NK-92 (cell line): Measurements from ENCODE around the gene BRINP2.

Experiments
- DNase-seq: peaks from one replicate; lab custom pipeline; 2025; ENCODE audit not compliant: unreplicated experiment; lab: John Stamatoyannopoulos, UW

The BRINP2 gene

DNA sequence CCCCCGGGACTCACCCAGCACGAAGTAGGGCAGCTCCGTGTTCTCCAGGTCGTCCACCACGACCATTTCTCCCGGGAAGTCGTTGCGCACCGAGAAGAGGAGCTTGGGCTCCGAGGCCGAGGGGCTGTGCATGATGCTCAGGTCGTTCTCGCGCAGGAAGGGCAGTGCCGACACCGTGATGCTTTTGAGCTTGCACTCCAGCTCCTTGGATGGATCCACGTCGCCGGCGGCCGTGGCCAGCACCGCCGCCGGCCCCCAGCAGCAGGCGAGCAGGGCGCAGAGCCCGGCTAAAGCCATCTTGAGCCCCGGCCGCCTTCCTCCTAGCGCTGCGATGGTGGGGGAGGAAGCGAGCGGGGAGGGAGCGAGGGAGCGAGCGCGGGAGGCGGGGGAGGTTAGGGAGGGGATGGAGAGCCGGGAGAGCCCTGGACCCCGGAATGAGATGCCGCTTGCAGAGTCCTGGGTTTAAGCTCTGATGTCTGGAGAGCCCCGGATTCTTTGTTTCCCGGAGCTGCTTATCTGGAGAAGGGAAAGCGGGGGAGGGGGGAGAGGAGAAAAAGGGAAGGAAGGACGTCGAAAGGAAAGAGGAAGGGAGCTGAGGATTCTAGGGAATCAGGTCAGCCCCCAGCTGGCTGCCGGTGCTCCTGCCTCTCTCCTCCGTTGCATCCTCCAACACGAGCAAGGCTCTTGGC lies 6.2 kb upstream of the BRINP2 start, which contains the start of gene ASTN1:
ASTN1 (minus strand) TSS at position 333 of the 689 bp plus-strand sequence; CDS start at position 297, 36 bp downstream.
- no peak for DNase-seq

DNA sequence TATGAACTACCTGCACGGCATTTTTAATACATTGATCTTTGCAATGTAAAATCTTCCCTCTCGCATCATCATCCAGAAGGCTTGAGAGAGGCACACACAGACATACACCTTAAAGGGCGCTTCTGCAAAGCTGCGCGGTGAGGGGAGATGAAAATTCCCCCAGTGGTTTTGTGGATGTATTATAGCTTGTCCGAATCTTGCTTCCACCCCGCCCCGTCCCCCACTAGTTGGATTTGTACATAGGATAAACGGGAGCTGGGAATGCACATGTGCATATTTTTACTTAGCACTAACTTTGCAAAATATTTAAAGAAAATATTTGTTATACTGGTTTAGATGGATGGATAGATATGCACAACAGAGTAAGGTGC lies 5.7 kb upstream of the BRINP2 start:
- no peak for DNase-seq

DNA sequence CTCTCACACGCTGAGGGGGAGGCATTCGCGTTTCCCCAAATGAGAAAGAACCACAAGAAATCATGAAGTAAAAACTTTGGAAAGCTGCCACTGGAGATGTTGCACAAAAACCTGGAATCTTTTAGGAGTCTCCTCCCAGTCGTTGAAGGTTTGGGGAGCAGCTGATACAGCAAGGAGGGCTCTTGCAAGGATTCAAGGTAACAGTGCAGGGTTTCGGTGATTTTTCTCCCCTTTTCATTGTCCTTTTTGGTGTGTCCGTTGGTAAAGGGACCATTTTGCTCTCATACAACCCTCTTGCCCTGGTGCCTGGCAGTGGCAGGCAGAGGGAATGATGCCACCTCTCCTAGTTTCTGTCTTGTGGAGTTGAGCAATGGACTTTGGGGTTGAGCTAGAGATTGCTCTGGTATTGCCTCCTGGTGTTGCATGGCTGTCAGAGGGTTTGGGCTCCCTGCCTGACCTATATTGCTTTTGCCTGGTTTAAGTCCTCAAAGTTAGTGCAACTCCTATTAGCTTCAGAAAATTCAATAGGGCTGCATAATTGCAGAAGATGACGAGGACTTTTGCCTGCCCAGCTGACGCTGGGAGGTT lies 872 bp downstream of the BRINP2 start:
- no peak for DNase-seq

DNA sequence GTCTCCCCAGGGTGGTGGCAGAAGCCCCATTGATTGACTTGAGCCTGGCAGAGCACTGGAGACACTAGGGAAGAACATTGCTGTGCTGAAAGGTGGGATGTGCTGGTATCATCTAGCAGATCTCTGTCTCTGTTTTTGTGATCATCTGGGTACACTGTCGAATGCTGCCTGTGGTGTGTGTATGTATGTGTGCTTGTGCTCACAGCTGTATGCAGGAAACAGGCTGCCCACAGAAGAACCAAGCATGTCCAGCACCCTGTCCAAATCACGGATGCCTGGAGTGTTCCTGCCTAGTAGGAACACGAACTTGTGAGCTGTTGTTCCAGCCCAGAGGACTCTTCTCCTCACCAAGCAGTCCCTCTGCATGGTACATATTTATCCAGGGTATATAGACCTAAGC lies 1.5 kb downstream of the BRINP2 start:
- no peak for DNase-seq

DNA sequence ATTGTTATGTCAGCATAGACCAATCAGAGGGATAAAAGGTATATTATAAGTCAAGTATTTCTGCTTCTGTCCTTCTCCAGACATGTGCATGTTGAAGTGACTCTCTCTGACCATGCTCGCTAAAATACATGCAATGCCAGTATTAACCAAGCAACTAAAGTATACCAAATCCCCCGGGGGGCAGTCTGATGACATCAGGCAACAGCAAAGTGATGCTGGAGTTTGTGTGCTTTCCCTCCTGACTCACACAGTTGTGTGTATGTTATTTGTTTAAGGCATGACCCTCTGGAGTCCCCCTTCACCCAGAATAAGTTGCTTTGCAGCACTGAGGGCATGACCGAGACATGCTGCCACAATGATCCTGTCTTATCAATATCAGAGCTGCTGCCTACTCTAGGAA lies 2.1 kb downstream of the BRINP2 start:
- no peak for DNase-seq

DNA sequence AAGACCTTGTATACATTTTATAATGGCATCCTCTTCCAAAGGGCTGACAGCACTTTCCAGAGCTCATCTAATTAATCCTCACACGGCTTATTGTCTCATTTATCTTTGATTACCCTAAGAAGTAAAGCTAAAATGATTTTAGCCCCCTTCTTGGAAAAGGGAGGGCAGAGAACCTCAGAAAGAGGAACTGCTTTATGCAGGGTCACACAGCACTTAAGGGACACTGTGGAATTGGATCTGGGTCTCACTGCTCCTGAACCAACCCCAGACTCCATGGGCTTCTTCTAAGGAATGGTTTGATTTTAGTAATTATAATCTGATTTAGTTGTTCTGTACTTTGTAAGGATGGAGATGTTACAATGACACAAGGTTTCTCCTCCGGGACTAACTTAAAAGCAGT lies 3.2 kb downstream of the BRINP2 start:
- DNase-seq: no peak

DNA sequence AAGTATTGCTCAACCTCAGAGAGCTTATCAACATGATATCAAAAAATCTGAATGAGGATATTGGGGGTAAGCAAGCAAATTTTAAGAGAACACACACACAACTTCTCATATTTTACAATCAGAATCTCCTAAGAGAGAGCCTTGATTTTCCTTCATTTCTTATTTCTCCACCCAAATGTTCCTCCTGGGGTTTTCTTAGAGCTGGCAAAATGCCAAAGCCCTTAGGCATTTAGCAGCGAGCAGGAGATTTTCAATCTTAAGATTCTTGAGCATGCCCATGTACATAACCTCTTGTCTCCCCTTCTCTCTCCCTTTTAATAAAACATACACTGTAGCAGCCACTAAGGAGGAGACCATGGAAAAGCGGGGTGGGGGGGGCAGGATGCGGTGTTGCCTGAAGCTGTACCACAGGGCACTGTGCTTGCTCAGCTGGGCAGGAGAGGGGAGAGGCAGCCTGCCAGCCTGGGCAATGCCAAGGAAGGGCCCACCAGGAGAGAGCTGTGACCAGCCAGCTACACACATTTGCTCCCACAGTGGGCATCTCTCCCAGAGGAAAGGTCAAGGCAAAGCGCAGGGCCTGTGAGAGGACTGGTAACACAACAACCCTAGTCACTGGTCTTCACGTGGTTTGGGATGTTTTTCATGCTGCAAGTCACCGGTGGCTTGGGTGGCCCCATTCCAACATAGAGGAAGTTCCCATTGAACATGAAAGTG lies 4.3 kb downstream of the BRINP2 start:
- DNase-seq: no peak

DNA sequence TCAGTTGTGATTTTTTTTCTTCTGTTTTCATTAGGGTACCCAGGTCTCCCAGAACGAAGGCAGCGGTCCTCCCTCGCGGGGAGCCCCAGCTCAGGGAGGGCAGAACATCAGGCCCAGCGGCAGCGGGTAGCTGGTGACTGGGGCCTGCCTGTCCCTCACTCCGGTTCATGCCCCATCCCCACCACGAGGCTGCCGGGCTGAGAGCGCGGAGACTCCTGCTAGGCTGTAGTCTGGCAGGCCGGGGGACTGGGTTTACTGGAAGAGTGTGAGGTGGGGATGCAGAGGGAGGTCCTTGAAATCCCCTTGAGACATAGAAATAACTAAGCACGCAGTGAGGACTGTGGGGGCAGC lies 10.5 kb downstream of the BRINP2 start:
- no peak for DNase-seq

DNA sequence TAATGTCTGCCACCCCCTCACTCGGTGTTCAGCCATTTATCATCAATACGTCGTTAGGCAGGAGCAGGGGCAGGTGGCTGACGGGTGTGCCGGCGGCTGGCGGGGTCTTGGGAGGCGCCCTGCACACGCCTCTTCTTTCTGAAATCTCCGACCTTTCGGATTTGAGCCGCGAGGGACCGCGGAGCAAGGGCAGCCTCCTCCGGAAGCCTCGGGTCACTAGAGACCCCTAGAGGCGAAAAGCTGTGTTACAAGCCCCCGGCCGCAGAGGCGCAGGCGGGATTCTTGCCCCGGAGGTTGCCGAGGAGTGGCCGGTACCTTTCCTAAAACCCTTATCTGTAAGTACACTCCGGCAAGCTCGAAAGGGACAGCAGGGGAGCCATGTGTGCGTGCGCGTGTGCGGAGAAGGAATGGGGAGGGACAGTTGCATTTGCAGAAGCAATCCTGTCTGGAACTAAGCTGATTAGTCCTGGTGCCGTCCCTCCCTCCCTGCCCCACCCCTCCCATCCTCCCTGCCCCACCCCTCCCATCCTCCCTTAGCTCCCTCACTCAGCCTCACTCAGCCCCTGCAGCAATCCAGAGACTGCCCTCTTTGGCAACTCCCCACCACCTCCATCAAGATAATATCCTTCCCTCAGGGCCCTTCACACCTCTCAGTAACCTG lies 11.0 kb downstream of the BRINP2 start:
- DNase-seq: no peak

DNA sequence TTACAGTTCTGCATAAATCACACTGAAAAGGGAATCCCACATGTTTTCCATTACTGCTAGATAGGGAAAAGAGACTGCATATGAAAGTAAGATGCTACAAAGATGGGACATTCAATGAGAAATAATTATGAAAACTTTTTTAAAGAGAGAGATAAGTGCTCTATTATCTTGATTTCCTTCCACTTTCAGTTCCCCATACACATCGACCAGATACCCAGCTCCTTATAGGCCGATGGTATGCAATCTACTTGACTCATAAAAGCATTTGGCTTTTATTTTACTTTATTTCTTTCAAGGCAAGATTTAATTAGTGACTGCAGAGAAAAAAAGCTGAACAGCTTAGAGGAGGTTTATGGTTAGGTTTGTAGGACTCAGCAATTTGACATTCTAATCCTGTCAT lies 13.1 kb downstream of the BRINP2 start:
- no peak for DNase-seq

DNA sequence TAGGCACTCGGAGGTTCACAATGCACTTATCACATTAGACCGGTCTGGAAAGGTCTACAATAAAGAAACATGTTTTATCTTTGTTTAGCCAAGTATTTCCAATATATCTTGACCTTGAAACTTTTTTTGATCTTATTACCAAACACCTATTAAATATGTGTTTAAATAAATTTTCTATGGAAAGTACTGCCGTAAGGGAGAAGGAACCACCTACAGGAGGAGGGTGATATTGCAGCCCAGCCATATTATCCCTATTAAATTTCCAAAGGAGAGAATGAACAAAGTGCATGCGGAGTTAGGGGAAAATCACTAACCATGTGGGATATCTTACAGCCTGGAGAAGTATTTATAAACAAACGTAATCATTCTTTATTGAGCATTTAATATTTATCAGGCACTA lies 14.5 kb downstream of the BRINP2 start:
- no peak for DNase-seq

DNA sequence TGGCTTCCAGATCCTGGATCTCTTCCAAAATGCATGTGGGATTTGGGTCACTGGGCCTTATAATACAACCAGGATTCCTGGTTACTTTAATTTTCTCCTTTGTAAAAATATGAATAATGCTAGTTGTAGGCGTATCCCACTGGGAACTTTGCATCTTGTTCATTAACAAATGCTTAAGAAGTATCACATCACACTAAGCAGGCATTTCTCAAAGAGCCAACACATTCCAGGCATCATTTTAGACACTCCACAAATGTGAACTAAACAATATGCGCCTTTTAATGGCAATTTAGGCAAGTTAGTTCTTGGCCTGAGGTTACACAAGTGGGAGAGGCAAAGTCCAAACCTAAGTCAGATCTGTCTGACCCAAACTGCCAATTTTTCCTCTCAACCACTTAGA lies 15.9 kb downstream of the BRINP2 start:
- no peak for DNase-seq

DNA sequence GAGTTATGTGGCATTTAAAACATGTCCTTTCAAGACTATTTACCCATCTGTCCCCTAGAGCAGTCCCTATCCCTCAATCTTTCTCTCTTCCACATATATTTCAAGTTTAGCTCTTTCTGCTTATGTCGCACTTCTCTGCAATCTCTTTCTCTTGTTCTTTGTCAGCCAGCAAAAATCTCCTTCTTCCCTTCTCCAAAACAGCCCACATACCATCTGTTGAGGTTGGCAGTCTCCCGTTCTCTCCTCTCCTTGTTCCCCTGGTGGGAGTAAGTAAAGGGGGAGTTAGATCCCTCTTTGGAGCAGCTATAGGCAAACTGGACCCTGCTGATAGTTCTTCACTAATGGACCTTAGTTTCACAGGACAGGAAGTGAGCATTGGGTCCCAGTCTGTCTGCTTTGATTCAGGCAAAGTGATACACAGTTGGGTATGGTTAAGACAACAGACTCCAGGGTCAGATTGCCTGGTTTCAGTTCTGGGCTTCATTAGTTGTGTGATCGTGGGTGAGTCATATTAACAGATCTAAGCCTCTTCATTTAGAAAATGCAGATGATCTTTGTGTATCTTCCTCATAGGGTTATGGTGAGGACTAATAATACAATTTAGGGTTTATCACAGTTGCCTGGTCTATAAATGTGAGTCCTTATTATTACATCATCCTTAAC lies 19.7 kb downstream of the BRINP2 start:
- DNase-seq: no peak

DNA sequence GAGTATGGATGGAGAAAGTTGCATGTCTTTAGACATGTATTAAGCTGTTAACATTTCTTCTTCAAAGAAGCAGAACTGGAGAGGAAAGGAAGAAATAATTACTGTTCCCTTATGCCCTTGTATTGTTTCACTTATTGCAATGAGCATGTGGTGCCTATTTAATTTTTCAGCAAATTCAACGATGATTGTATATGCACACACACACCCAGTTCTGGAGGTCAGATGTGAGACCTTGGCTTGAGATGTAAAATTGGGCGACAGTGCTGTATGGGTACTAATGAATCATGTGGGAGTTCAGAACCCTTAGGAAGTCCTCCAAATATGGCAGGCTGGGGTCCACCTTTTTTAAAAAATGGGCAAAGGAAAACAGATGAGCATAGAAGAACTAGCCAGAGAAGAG lies 27.5 kb downstream of the BRINP2 start:
- no peak for DNase-seq

DNA sequence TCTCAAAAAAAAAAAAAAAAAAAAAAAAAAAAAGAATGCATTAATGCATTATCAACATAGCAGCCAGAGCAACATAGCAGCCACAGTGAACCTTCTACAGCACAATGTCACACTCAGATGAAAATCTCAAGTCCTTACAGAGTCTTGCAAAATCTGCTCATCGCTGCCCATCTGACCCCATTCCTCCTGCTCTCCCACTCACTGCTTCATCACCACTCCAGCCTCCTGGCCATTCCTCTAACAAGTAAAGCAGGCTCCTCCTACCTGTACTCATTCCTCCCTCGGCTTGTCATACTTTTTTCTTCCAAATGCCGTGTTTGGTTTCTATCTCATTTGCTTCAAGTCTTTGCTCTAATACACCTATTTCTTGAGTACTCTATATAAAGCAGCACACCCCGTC lies 29.5 kb downstream of the BRINP2 start:
- no peak for DNase-seq

DNA sequence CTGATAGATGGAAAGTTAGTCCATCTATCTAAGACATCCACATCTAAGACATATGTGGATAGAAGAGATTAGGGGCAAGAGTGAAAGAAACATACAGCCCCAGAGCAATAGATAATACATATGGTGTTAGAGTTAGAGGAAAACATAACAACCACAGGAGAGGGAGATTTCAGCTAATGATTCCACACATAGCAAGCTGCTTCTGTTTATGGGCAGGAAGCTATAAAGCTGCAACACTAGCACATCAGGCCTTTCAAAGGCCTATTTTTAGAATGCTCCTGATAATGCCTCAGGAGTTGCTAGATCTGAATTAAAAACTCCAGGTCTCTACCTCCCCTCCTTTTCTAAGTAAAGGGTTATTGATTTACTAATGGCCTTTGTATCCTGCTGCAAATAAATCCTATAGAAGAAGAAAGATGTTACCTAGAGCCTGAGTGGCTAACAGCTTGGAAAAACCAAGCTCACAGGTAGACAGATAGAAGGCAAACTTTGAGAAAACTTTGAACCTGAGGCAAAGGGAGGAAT lies 36.1 kb downstream of the BRINP2 start:
- no peak for DNase-seq

DNA sequence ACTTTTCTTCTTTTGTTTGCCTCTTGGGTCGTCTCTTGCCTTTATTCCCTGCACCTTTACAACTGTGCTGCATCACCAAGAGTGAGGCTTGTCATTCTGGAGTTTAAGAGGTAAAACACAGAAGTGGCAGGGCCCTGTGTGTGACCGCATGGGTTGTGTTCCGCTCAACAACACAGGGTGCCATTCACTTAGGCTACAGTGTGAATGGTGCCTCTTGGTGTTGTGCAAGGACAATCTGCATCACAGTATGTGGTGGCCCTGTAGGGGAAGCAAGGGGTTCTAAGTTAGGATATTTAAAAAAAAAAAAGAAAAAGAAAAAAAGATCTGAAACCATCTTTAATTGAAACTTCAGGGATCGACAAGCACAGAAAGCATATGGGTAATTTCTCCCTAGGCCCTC lies 38.2 kb downstream of the BRINP2 start:
- no peak for DNase-seq

DNA sequence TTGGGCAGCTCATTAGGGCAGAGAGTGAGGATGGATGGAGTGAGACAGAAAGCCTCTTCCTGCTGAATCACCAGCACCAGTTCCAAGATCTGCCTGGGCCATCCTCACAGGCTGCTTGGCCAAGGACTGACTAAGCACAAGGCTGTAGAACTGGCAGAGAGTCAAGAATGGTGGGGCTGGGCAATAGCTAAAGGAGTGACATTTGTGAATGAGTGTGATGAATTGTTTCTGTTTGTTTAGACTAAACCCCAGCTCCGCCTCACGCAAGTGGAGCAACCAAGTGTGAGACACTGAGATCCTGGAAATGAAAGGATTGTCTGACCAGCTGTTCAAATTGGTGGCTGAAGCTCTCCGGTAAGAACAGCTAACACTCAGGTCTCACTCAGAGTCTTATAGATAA lies 38.6 kb downstream of the BRINP2 start:
- DNase-seq: no peak

DNA sequence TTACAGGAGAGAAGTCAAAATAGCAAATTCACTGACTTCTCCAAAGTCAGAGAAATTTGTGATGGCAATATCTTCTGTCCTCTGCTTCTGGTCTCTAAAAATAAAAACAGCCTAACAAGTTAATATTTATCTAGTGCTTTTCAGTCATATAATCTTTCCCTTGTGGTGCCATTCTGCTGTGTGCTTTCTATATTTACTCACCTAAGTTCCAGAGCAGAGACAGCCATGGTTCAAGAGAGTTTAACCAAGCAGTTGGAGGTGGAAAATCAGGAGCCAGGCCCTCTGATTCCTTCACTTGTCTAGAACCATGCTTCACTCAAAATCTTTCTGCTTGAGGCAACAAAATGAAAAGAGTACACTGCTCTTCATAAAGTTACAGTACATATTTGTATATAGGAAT lies 39.3 kb downstream of the BRINP2 start:
- DNase-seq: no peak

DNA sequence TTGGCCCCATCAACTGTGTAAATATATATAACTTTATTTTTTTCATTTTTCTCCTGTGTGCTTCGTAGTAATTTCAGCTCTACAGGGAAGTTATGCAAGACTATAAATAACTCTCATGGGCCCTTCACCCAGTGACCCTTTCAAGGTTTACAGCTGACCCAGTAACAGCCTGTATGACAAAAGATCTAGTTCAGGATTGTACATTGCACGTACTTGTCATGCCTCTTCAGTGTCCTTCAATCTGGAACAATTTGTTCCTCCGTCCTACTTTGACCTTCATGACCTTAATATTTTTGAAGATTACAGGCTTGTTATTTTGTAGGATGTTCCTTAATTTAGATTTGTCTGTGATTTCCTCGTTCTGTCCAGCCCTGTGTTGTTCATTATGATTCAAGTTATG lies 40.5 kb downstream of the BRINP2 start:
- no peak for DNase-seq

DNA sequence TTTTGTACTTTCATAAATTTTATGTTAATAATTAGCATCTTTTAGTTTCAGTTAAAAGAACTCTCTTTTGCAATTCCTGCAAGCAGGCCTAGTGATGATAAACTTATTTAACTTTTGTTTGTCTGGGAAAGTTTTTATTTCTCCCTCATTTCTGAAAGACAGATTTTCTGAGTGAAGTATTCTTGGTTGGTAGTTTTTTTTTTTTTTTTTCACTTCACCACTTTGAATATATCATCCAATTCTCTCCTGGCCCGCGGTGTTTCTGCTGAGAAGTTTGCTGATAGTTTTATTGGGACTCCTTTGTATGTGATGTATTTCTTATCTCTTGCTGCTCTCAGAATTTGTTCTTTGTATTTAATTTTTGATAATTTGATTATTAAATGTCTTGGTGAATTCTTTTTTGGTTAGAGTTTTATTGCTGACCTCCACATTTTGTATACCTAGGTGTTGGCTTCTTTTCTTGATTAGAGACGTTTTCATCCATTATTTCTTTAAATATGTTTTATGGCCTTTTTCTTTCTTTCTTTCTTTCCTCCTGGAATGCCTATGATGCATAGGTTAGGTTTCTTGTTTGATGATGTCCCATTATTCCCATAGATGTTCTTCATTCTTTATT lies 45.9 kb downstream of the BRINP2 start:
- DNase-seq: no peak
